Smooth muscle cell (in vitro differentiated cells): ENCODE results near the gene FGFBP1. TPM values are rescaled to one million over a fixed set of nuclear protein-coding genes. Genes with fewer than 3 reads are reported as not detected.

Experiments
- DNase-seq: peaks from one replicate; lab custom pipeline; 2025; ENCODE audit not compliant: unreplicated experiment; lab: John Stamatoyannopoulos, UW
- H2AFZ ChIP-seq: fragments of 200-600 bp; sonication (generic); 2 replicates; pipeline ENCODE4 v1.6.0; 2016; ENCODE audit warnings: antibody characterized with exemption, low read depth, mild to moderate bottlenecking
- H3F3A ChIP-seq: fragments of 200-600 bp; sonication (generic); 2 replicates; pipeline ENCODE4 v1.6.0; 2017; ENCODE audit warnings: antibody characterized with exemption, low read depth
- H3K27ac ChIP-seq: fragments of 200-600 bp; sonication (generic); 2 replicates; pipeline ENCODE4 v1.5.1; 2016; ENCODE audit warnings: low read depth, mild to moderate bottlenecking
- H3K27me3 ChIP-seq: fragments of 200-600 bp; sonication (generic); 2 replicates; pipeline ENCODE4 v1.6.1; 2016; ENCODE audit warnings: low read depth, mild to moderate bottlenecking
- H3K36me3 ChIP-seq: fragments of 200-600 bp; sonication (generic); 2 replicates; pipeline ENCODE4 v1.5.1; 2016; ENCODE audit warnings: low read depth
- H3K4me1 ChIP-seq: fragments of 200-600 bp; sonication (generic); 2 replicates; pipeline ENCODE4 v1.5.1; 2016; ENCODE audit warnings: low read depth
- H3K4me2 ChIP-seq: fragments of 200-600 bp; sonication (generic); 2 replicates; pipeline ENCODE4 v1.6.0; 2016; ENCODE audit warnings: mild to moderate bottlenecking
- H3K4me3 ChIP-seq: fragments of 200-600 bp; sonication (generic); 2 replicates; pipeline ENCODE4 v1.5.1; 2016; ENCODE audit warnings: mild to moderate bottlenecking
- H3K79me2 ChIP-seq: fragments of 200-600 bp; sonication (generic); 2 replicates; pipeline ENCODE4 v1.6.0; 2016; ENCODE audit warnings: low read depth, mild to moderate bottlenecking
- H3K9ac ChIP-seq: fragments of 200-600 bp; sonication (generic); 2 replicates; pipeline ENCODE4 v1.6.0; 2016; ENCODE audit warnings: low read depth
- H3K9me3 ChIP-seq: fragments of 200-600 bp; sonication (generic); replicated peaks from 2 replicates; pipeline ENCODE4 v1.5.1; 2016; ENCODE audit warnings: low read depth
- H4K20me1 ChIP-seq: fragments of 200-600 bp; sonication (generic); 2 replicates; pipeline ENCODE4 v1.6.0; 2016; ENCODE audit warnings: low read depth
- WGBS: methylation state at CpG from one replicate; pipeline ENCODE4 v1.1.7; 2016; ENCODE audit warnings: low lambda C conversion rate; 5-methylcytosine and 5-hydroxymethylcytosine counted together
- polyA plus RNA-seq: library from polyadenylated mRNA; unstranded; fragments of >200 nt; fragmentation: Nextera tagmentation; extraction: Ambion mirVana; gene quantifications from 2 replicates; pipeline ENCODE4 v1.2.1, GENCODE V29; 2016
- total RNA-seq: library from RNA; depleted of rRNA; stranded (reverse); fragments of >200 nt; gene quantifications from 2 replicates; pipeline ENCODE4 v1.2.3, GENCODE V29; 2014
- TF ChIP-seq, protein P1 (sequence below): fragments of 200-600 bp; sonication (generic); IDR thresholded peaks from 2 replicates; pipeline ENCODE4 v1.5.1; 2017; ENCODE audit warnings: borderline replicate concordance, mild to moderate bottlenecking, antibody characterized with exemption; ENCODE audit not compliant: insufficient read depth, poor library complexity, severe bottlenecking

The FGFBP1 gene
- 0.45 TPM in 1 of 2 replicates, not detected in the other for total RNA-seq
- polyA plus RNA-seq = 0.34 TPM in 1 of 2 replicates, not detected in the other

DNA sequence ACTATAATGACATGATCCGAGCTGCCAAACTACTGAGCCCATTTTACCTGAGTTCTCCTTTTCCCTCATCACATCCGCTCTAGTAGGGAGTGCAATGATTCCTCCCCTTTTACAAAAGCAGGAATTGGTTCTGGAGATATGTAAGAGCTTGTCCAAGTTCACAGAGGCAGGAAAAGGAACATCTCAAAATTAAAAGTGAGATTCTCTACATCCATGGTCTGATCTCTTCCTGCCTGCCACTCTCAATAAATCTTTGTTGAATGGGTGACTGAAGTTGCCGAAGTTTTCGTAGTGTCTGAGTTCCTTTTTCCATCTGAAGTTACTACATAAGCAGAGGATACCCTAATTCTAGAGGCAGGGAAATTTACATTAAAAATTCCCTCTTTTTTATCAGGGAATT lies at the start of gene FGFBP1:
FGFBP1 (minus strand) TSS at position 101 of the 400 bp plus-strand sequence. CDS start 2,108 bp downstream, outside the sequence.
- 68% methylated on average over 4 of the region's 4 CpGs for WGBS
- no peaks in the 10 kb centered on the region for H3K36me3 ChIP-seq
- no peak within 1 kb of the TSS for H3K4me2 ChIP-seq
- H3K27ac ChIP-seq = no peak within 1 kb of the TSS
- no peak within 1 kb of the TSS for H2AFZ ChIP-seq
- H3K9ac ChIP-seq = no peak within 1 kb of the TSS
- H3K4me3 ChIP-seq = no peak within 1 kb of the TSS
- DNase-seq = no peak
- H3K9me3 ChIP-seq = no peaks in the 10 kb centered on the region
- H3K27me3 ChIP-seq = peaks cover 22% of the 10 kb centered on the region
- H3K79me2 ChIP-seq = no peaks in the 10 kb centered on the region
- TF ChIP-seq, protein P1, sequence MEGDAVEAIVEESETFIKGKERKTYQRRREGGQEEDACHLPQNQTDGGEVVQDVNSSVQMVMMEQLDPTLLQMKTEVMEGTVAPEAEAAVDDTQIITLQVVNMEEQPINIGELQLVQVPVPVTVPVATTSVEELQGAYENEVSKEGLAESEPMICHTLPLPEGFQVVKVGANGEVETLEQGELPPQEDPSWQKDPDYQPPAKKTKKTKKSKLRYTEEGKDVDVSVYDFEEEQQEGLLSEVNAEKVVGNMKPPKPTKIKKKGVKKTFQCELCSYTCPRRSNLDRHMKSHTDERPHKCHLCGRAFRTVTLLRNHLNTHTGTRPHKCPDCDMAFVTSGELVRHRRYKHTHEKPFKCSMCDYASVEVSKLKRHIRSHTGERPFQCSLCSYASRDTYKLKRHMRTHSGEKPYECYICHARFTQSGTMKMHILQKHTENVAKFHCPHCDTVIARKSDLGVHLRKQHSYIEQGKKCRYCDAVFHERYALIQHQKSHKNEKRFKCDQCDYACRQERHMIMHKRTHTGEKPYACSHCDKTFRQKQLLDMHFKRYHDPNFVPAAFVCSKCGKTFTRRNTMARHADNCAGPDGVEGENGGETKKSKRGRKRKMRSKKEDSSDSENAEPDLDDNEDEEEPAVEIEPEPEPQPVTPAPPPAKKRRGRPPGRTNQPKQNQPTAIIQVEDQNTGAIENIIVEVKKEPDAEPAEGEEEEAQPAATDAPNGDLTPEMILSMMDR = no peak
- H4K20me1 ChIP-seq = no peaks in the 10 kb centered on the region
- H3F3A ChIP-seq = no peaks in the 10 kb centered on the region
- no peaks in the 10 kb centered on the region for H3K4me1 ChIP-seq

- H3K79me2 ChIP-seq = no peaks in the 10 kb centered on the region
- WGBS = 94% methylated on average over 1 of the region's 1 CpG
These were observed 49.7 kb upstream of the FGFBP1 start for GRCh38 chr4:15988222-15988621.

GRCh38 chr4:15986907-15987306 lies 48.4 kb upstream of the FGFBP1 start:
- H2AFZ ChIP-seq = no peak overlapping the region
- DNase-seq = no peak

More at GRCh38 chr4:15988222-15988621, 49.7 kb upstream of the FGFBP1 start:
- H3K36me3 ChIP-seq = no peaks in the 10 kb centered on the region
- H3F3A ChIP-seq = no peaks in the 10 kb centered on the region
- H4K20me1 ChIP-seq = no peaks in the 10 kb centered on the region
- no peak overlapping the region for H3K4me3 ChIP-seq
- no peak for DNase-seq
- TF ChIP-seq, protein P1 = no peak
- H3K27ac ChIP-seq = no peak overlapping the region
- no peaks in the 10 kb centered on the region for H3K4me1 ChIP-seq
- H3K9me3 ChIP-seq = no peaks in the 10 kb centered on the region
- no peaks in the 10 kb centered on the region for H3K27me3 ChIP-seq
- no peak overlapping the region for H2AFZ ChIP-seq
- no peak overlapping the region for H3K9ac ChIP-seq
- H3K4me2 ChIP-seq = no peak overlapping the region

More at GRCh38 chr4:15986907-15987306, 48.4 kb upstream of the FGFBP1 start:
- H3K79me2 ChIP-seq = no peaks in the 10 kb centered on the region
- H3K4me3 ChIP-seq = no peak overlapping the region
- no peaks in the 10 kb centered on the region for H3K4me1 ChIP-seq
- no peaks in the 10 kb centered on the region for H3K36me3 ChIP-seq
- no peak overlapping the region for H3K27ac ChIP-seq
- H3F3A ChIP-seq = no peaks in the 10 kb centered on the region
- TF ChIP-seq, protein P1 = no peak
- WGBS = 93% methylated on average over 5 of the region's 5 CpGs
- no peaks in the 10 kb centered on the region for H3K9me3 ChIP-seq
- H3K9ac ChIP-seq = no peak overlapping the region
- H3K4me2 ChIP-seq = no peak overlapping the region
- no peaks in the 10 kb centered on the region for H4K20me1 ChIP-seq
- no peaks in the 10 kb centered on the region for H3K27me3 ChIP-seq
